Measurements from ENCODE around the gene TAF1.

GRCh38 chrX:71400710-71401109 lies 34.6 kb downstream of the TAF1 start:
- no peak for TF ChIP-seq TAF1 (IDR thresholded peaks at IDR 0.05; ENCODE audit: low read depth, low read length)
- TF ChIP-seq CTCF (IDR thresholded peaks at IDR 0.05; ENCODE audit: control extremely low read depth in 1 of 3, insufficient read depth in 1 of 3, low read depth in 1 of 3, low read length in 3 of 3) = no peak
- TF ChIP-seq SIX5 (IDR thresholded peaks at IDR 0.05; ENCODE audit: low read depth, low read length) = no peak
- no peak for TF ChIP-seq GABPA (IDR thresholded peaks at IDR 0.05; ENCODE audit: borderline replicate concordance, insufficient read depth, low read length)
- no peak for TF ChIP-seq POLR2A (IDR thresholded peaks at IDR 0.05; ENCODE audit: control extremely low read depth in 1 of 2, low read depth in 2 of 2, low read length in 2 of 2)
- TF ChIP-seq KDM1A (IDR thresholded peaks at IDR 0.05; ENCODE audit: borderline replicate concordance, low read length) = no peak
- TF ChIP-seq, protein P1, sequence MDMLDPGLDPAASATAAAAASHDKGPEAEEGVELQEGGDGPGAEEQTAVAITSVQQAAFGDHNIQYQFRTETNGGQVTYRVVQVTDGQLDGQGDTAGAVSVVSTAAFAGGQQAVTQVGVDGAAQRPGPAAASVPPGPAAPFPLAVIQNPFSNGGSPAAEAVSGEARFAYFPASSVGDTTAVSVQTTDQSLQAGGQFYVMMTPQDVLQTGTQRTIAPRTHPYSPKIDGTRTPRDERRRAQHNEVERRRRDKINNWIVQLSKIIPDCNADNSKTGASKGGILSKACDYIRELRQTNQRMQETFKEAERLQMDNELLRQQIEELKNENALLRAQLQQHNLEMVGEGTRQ (IDR thresholded peaks at IDR 0.05; ENCODE audit: low read length) = no peak
- no peak for TF ChIP-seq SP4 (IDR thresholded peaks at IDR 0.05; ENCODE audit: low read length)
- TF ChIP-seq HDAC6 (IDR thresholded peaks at IDR 0.05; ENCODE audit: low read depth, low read length) = no peak
- no peak for TF ChIP-seq CREB1 (IDR thresholded peaks at IDR 0.05)

Measured in H1 (cell line).